HUES64 (cell line): Measurements from ENCODE around the gene TTYH1. TPM values are rescaled to one million over a fixed set of nuclear protein-coding genes. Genes with fewer than 3 reads are reported as not detected.
A peak's percentile ranks its signal among the peaks of the same experiment; 100 is the strongest.
"Not testable (repeated sequence)": the region's sequence is repeated elsewhere in the genome, so short reads cannot be mapped to it uniquely, and the experiment has no call there.

Experiments used
- H3K27ac ChIP-seq: 2 replicates; pipeline ENCODE4 v1.7.0; 2013; ENCODE audit warnings: low read depth, low read length, inconsistent platforms
- H3K27me3 ChIP-seq: 2 replicates; pipeline ENCODE4 v1.6.1; 2013; ENCODE audit warnings: mild to moderate bottlenecking, low read length; ENCODE audit not compliant: insufficient read depth
- H3K36me3 ChIP-seq: 2 replicates; pipeline ENCODE4 v1.6.1; 2013; ENCODE audit warnings: mild to moderate bottlenecking, low read length; ENCODE audit not compliant: insufficient read depth
- H3K4me1 ChIP-seq: 2 replicates; pipeline ENCODE4 v1.6.1; 2013; ENCODE audit warnings: mild to moderate bottlenecking, low read length, moderate library complexity; ENCODE audit not compliant: insufficient read depth
- H3K4me3 ChIP-seq: 2 replicates; pipeline ENCODE4 v1.5.1; 2013; ENCODE audit warnings: mild to moderate bottlenecking, low read length, moderate library complexity
- H3K9ac ChIP-seq: 2 replicates; pipeline ENCODE4 v1.6.1; 2013; ENCODE audit warnings: mild to moderate bottlenecking, low read depth, low read length
- H3K9me3 ChIP-seq: 2 replicates; pipeline ENCODE4 v1.6.1; 2013; ENCODE audit warnings: low read depth, low read length; ENCODE audit not compliant: insufficient read depth
- WGBS: fragments of 150-250, 120-280 bp; methylation state at CpG from one replicate; pipeline ENCODE4 v1.1.7; 2013; ENCODE audit warnings: missing lambda C conversion rate; 5-methylcytosine and 5-hydroxymethylcytosine counted together
- polyA plus RNA-seq, 2 experiments: library from polyadenylated mRNA; stranded (reverse); fragments of 50-300 nt; gene quantifications; one replicate each; pipeline ENCODE4 v1.2.3, GENCODE V29; 2013

Gene TTYH1
- polyA plus RNA-seq (2013, experiment 1 of 2), result 33.4 TPM
- 48.4 TPM for polyA plus RNA-seq (2013, experiment 2 of 2)

GRCh38 chr19:54415208-54415900 is at the start of gene TTYH1:
Gene TTYH1, plus strand, starts transcription at chr19:54415464. Its CDS starts 89 bp downstream, at chr19:54415553.
- Histone ChIP-seq H3K27me3 (peaks cover 32% of the 10 kb centered on the region), H3K9ac (peak within 1 kb of the TSS; percentile 57)

GRCh38 chr19:54365798-54366197 is 49.5 kb upstream of the TTYH1 start:
- H3K9me3 ChIP-seq, H3K36me3 ChIP-seq, H3K4me3 ChIP-seq, H3K4me1 ChIP-seq, H3K9ac ChIP-seq, H3K27ac ChIP-seq, H3K27me3 ChIP-seq: not testable (repeated sequence)
- WGBS, result 98% methylated on average over 12 of the region's 13 CpGs

More at GRCh38 chr19:54415208-54415900, at the start of gene TTYH1:
- WGBS, result 3% methylated on average over 58 of the region's 68 CpGs
- Histone ChIP-seq H3K36me3 (no peaks in the 10 kb centered on the region), H3K9me3 (peaks cover 5% of the 10 kb centered on the region), H3K27ac (no peak within 1 kb of the TSS), H3K4me1 (peaks cover 18% of the 10 kb centered on the region), H3K4me3 (peak within 1 kb of the TSS; percentile 69)

- Histone ChIP-seq H3K4me1 (no peaks in the 10 kb centered on the region), H3K4me3 (no peak overlapping the region), H3K9me3 (no peaks in the 10 kb centered on the region), H3K27me3 (no peaks in the 10 kb centered on the region), H3K27ac (no peak overlapping the region), H3K9ac (no peak overlapping the region), H3K36me3 (no peaks in the 10 kb centered on the region)
- 62% methylated on average over 5 of the region's 6 CpGs for WGBS
Measured at GRCh38 chr19:54366811-54367210, 48.5 kb upstream of the TTYH1 start.

GRCh38 chr19:54369082-54369687 is 46.1 kb upstream of the TTYH1 start:
- H3K27ac ChIP-seq, result no peak overlapping the region
- H3K9ac ChIP-seq, result no peak overlapping the region
- H3K4me1 ChIP-seq, result no peaks in the 10 kb centered on the region
- no peaks in the 10 kb centered on the region for H3K36me3 ChIP-seq
- WGBS, result 89% methylated on average over 8 of the region's 8 CpGs
- H3K4me3 ChIP-seq, result no peak overlapping the region
- no peaks in the 10 kb centered on the region for H3K9me3 ChIP-seq
- H3K27me3 ChIP-seq, result no peaks in the 10 kb centered on the region

- not testable (repeated sequence) for H3K36me3 ChIP-seq, H3K4me3 ChIP-seq, H3K4me1 ChIP-seq, H3K9me3 ChIP-seq, H3K27ac ChIP-seq, H3K9ac ChIP-seq, H3K27me3 ChIP-seq
- 85% methylated on average over 10 of the region's 19 CpGs for WGBS
Measured at GRCh38 chr19:54369688-54370433, 45.4 kb upstream of the TTYH1 start.

GRCh38 chr19:54370434-54370796 is 44.8 kb upstream of the TTYH1 start:
- not testable (repeated sequence) for H3K36me3 ChIP-seq, H3K27ac ChIP-seq, H3K9ac ChIP-seq, H3K27me3 ChIP-seq, H3K9me3 ChIP-seq, H3K4me1 ChIP-seq, H3K4me3 ChIP-seq
- WGBS, result 88% methylated on average over 8 of the region's 10 CpGs

GRCh38 chr19:54371453-54371852 is 43.8 kb upstream of the TTYH1 start:
- not testable (repeated sequence) for H3K27ac ChIP-seq, H3K36me3 ChIP-seq, H3K9me3 ChIP-seq, H3K9ac ChIP-seq, H3K4me3 ChIP-seq, H3K27me3 ChIP-seq, H3K4me1 ChIP-seq
- 81% methylated on average over 5 of the region's 5 CpGs for WGBS

GRCh38 chr19:54373781-54374631 is 41.3 kb upstream of the TTYH1 start:
- H3K36me3 ChIP-seq, result no peaks in the 10 kb centered on the region
- H3K27me3 ChIP-seq, result 0 out of 2 replicates have a peak, but pooled peaks cover 3% of the 10 kb centered on the region
- H3K27ac ChIP-seq, result no peak overlapping the region
- no peak overlapping the region for H3K9ac ChIP-seq
- H3K4me1 ChIP-seq, result no peaks in the 10 kb centered on the region
- 90% methylated on average over 13 of the region's 16 CpGs for WGBS
- H3K4me3 ChIP-seq, result no peak overlapping the region
- H3K9me3 ChIP-seq, result no peaks in the 10 kb centered on the region

- H3K4me1 ChIP-seq, H3K9me3 ChIP-seq, H3K27ac ChIP-seq, H3K9ac ChIP-seq, H3K36me3 ChIP-seq, H3K27me3 ChIP-seq, H3K4me3 ChIP-seq: not testable (repeated sequence)
- 92% methylated on average over 23 of the region's 28 CpGs for WGBS
Measured at GRCh38 chr19:54375181-54375938, 39.9 kb upstream of the TTYH1 start.

GRCh38 chr19:54376610-54377285 is 38.5 kb upstream of the TTYH1 start:
- Histone ChIP-seq H3K9me3 (no peaks in the 10 kb centered on the region), H3K4me3 (no peak overlapping the region), H3K27me3 (0 out of 2 replicates have a peak, but pooled peaks cover 3% of the 10 kb centered on the region), H3K4me1 (no peaks in the 10 kb centered on the region), H3K36me3 (no peaks in the 10 kb centered on the region), H3K9ac (no peak overlapping the region), H3K27ac (no peak overlapping the region)
- 84% methylated on average over 11 of the region's 11 CpGs for WGBS
